SU-DHL-6 (cell line): ENCODE results near the gene ADARB2.
"Not testable (repeated sequence)": the region's sequence is repeated elsewhere in the genome, so short reads cannot be mapped to it uniquely, and the experiment has no call there.

Experiments used
- H2AFZ ChIP-seq: fragments of 200-600 bp; sonication (generic); 2 replicates; pipeline ENCODE4 v1.6.1; 2014; ENCODE audit warnings: low read depth, mild to moderate bottlenecking, moderate library complexity, mixed read lengths, antibody characterized with exemption, low read length; ENCODE audit not compliant: severe bottlenecking
- H3F3A ChIP-seq: fragments of 200-600 bp; shearing (Covaris generic); 2 replicates; pipeline ENCODE4 v1.6.0; 2016; ENCODE audit warnings: antibody characterized with exemption, mild to moderate bottlenecking; ENCODE audit not compliant: insufficient read depth
- H3K27ac ChIP-seq: fragments of 200-600 bp; sonication (generic); 2 replicates; pipeline ENCODE4 v1.5.1; 2016; ENCODE audit warnings: low read depth, mild to moderate bottlenecking, low read length, moderate library complexity, mixed read lengths
- H3K27me3 ChIP-seq: fragments of 200-600 bp; sonication (generic), shearing (Covaris generic); 2 replicates; pipeline ENCODE4 v1.6.0; 2014; ENCODE audit warnings: mild to moderate bottlenecking, low read length
- H3K36me3 ChIP-seq: fragments of 200-600 bp; sonication (generic); 2 replicates; pipeline ENCODE4 v1.6.1; 2014; ENCODE audit warnings: mild to moderate bottlenecking, low read length, mixed read lengths
- H3K4me2 ChIP-seq: fragments of 300-600, 200-600 bp; shearing (Covaris generic), sonication (generic); 2 replicates; pipeline ENCODE4 v1.6.0; 2014; ENCODE audit warnings: low read length, low read depth, mild to moderate bottlenecking; ENCODE audit not compliant: poor library complexity, severe bottlenecking
- H3K4me3 ChIP-seq: fragments of 200-600 bp; sonication (generic); 2 replicates; pipeline ENCODE4 v1.5.1; 2014; ENCODE audit warnings: antibody characterized with exemption, low read length, mild to moderate bottlenecking, mixed read lengths; ENCODE audit not compliant: insufficient read depth, poor library complexity, severe bottlenecking
- H3K79me2 ChIP-seq: fragments of 200-600 bp; sonication (generic); 2 replicates; pipeline ENCODE4 v1.6.1; 2014; ENCODE audit warnings: mild to moderate bottlenecking, low read length, moderate library complexity; ENCODE audit not compliant: insufficient read depth
- H3K9ac ChIP-seq: fragments of 200-600 bp; sonication (generic); 2 replicates; pipeline ENCODE4 v1.7.0; 2014; ENCODE audit warnings: mild to moderate bottlenecking, low read length
- H3K9me2 ChIP-seq: fragments of 200-600 bp; sonication (generic); replicated peaks from 2 replicates; pipeline ENCODE4 v1.6.1; 2014; ENCODE audit warnings: low read length; ENCODE audit not compliant: insufficient read depth
- H3K9me3 ChIP-seq: fragments of 200-600 bp; sonication (generic); 2 replicates; pipeline ENCODE4 v1.6.1; 2014; ENCODE audit warnings: low read length, mixed read lengths; ENCODE audit not compliant: insufficient read depth
- H4K20me1 ChIP-seq: fragments of 200-600 bp; sonication (generic); 2 replicates; pipeline ENCODE4 v1.6.1; 2014; ENCODE audit warnings: low read depth, mild to moderate bottlenecking, antibody characterized with exemption, low read length, moderate library complexity, mixed read lengths
- CTCF ChIP-seq: fragments of 200-600 bp; sonication (generic); IDR thresholded peaks from one replicate; pipeline ENCODE4 v1.5.1; 2017; ENCODE audit warnings: antibody characterized with exemption, mild to moderate bottlenecking, low read length, moderate library complexity; ENCODE audit not compliant: insufficient read depth, poor library complexity, severe bottlenecking
- EZH2phosphoT487 ChIP-seq: fragments of 200-600 bp; sonication (generic), shearing (Covaris generic); conservative IDR thresholded peaks from 2 replicates; pipeline ENCODE4 v1.6.1; 2018; ENCODE audit warnings: mild to moderate bottlenecking, antibody characterized with exemption, low read length, moderate library complexity, mixed read lengths

ADARB2 gene

GRCh38 chr10:1229116-1229515, 508.2 kb downstream of the ADARB2 start:
- Histone ChIP-seq H3K4me3 (no peak overlapping the region), H3K27ac (no peak overlapping the region), H2AFZ (no peak overlapping the region), H3K9me3 (no peaks in the 10 kb centered on the region), H3K9ac (no peak overlapping the region), H3F3A (no peaks in the 10 kb centered on the region), H3K36me3 (no peaks in the 10 kb centered on the region), H3K4me2 (no peak overlapping the region), H3K27me3 (no peaks in the 10 kb centered on the region), H3K79me2 (no peaks in the 10 kb centered on the region), H3K9me2 (no peaks in the 10 kb centered on the region), H4K20me1 (no peaks in the 10 kb centered on the region)
- no peak for TF ChIP-seq CTCF
- no peak for TF ChIP-seq EZH2phosphoT487

DNA sequence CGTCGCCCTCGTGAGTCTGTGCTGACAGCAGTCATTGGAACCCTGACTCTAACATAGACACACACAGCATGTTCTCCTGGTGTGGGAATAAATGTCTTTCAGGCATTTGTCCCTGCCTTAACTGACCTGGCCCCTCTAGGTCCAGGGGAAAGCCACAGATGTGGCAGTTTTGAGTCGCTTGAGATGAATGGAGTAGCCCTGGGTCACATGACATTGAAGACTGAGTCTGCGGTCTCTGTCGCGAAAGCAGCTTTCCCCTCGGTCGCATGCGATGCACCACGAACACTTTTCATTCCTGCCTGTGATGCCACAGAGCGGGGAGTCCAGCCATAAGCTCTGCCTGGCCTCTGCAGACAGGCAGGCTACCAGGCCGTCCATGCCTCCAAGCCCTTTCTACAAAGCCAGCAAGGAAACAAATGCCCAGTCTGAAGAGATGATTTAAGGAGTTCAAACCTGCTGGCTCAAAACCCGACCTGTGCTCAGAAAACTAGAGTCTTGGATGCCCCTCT, 508.8 kb downstream of the ADARB2 start:
- no peaks in the 10 kb centered on the region for H3K9me3 ChIP-seq
- H3K4me2 ChIP-seq = no peak overlapping the region
- no peak overlapping the region for H2AFZ ChIP-seq
- TF ChIP-seq CTCF (no peak), EZH2phosphoT487 (no peak)
- H3K9ac ChIP-seq = no peak overlapping the region
- H3K36me3 ChIP-seq = no peaks in the 10 kb centered on the region
- no peaks in the 10 kb centered on the region for H3K9me2 ChIP-seq
- H3F3A ChIP-seq = no peaks in the 10 kb centered on the region
- no peaks in the 10 kb centered on the region for H4K20me1 ChIP-seq
- no peaks in the 10 kb centered on the region for H3K27me3 ChIP-seq
- no peak overlapping the region for H3K27ac ChIP-seq
- H3K4me3 ChIP-seq = no peak overlapping the region
- H3K79me2 ChIP-seq = no peaks in the 10 kb centered on the region

GRCh38 chr10:1227510-1228402, 509.6 kb downstream of the ADARB2 start:
- Histone ChIP-seq H3K9me3 (no peaks in the 10 kb centered on the region), H3F3A (no peaks in the 10 kb centered on the region), H4K20me1 (no peaks in the 10 kb centered on the region), H3K9ac (no peak overlapping the region), H2AFZ (no peak overlapping the region), H3K9me2 (no peaks in the 10 kb centered on the region), H3K27me3 (no peaks in the 10 kb centered on the region), H3K79me2 (no peaks in the 10 kb centered on the region), H3K27ac (no peak overlapping the region), H3K4me3 (no peak overlapping the region), H3K4me2 (no peak overlapping the region), H3K36me3 (no peaks in the 10 kb centered on the region)
- TF ChIP-seq EZH2phosphoT487 (no peak), CTCF (no peak)

DNA sequence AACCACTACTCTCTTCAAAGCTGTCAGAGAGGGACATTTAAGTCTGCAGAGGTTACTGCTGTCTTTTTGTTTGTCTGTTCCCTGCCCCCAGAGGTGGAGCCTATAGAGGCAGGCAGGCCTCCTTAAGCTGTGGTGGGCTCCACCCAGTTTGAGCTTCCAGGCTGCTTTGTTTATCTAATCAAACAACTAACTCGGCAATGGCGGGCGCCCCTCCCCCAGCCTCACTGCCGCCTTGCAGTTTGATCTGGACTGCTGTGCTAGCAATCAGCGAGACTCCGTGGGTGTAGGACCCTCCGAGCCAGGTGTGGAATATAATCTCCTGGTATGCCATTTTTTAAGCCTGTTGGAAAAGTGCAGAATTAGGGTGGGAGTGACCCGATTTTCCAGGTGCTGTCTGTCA, 510.4 kb downstream of the ADARB2 start:
- H3K4me2 ChIP-seq, H3K9me2 ChIP-seq, H3K27ac ChIP-seq, H3K27me3 ChIP-seq, H3K9me3 ChIP-seq, H3K36me3 ChIP-seq, H3K79me2 ChIP-seq, H3K9ac ChIP-seq, H3F3A ChIP-seq, H4K20me1 ChIP-seq, H2AFZ ChIP-seq, H3K4me3 ChIP-seq: not testable (repeated sequence)

- not testable (repeated sequence) for H3F3A ChIP-seq, H4K20me1 ChIP-seq, H3K9ac ChIP-seq, H3K4me2 ChIP-seq, H3K36me3 ChIP-seq, H3K9me3 ChIP-seq, H3K27ac ChIP-seq, H2AFZ ChIP-seq, H3K79me2 ChIP-seq, H3K4me3 ChIP-seq, H3K27me3 ChIP-seq, H3K9me2 ChIP-seq
Observed at GRCh38 chr10:1219874-1220273, 517.5 kb downstream of the ADARB2 start.
